ENCODE measurements around the gene C10orf71. TPM values are rescaled to one million over a fixed set of nuclear protein-coding genes. Genes with fewer than 3 reads are reported as not detected.
A peak's percentile ranks its signal among the peaks of the same experiment; 100 is the strongest.

C10orf71 gene
- polyA plus RNA-seq, 6 donors from 2014 or later: not detected

GRCh38 chr10:49264177-49264677 is 34.7 kb upstream of the C10orf71 start:
- ATAC-seq (ENCODE audit: low read depth in 2 of 2) (no peak), DNase-seq (no peak)
- Mint-ChIP-seq H3K27me3 (peaks cover 0 to 5% (median 0%) of the 10 kb centered on the region in 3 donors), H3K9me3 (peaks cover 9 to 45% (median 26%) of the 10 kb centered on the region in 7 donors), H3K27ac (no peak overlapping the region), H3K4me3 (no peak overlapping the region), H3K36me3 (peaks cover 18 to 33% of the 10 kb centered on the region in 2 donors), H3K4me1 (no peaks in the 10 kb centered on the region)

GRCh38 chr10:49265885-49266284 is 33.1 kb upstream of the C10orf71 start:
- Mint-ChIP-seq H3K4me3 (no peak overlapping the region), H3K27ac (no peak overlapping the region), H3K27me3 (peaks cover 5 to 9% (median 8%) of the 10 kb centered on the region in 3 donors), H3K36me3 (peaks cover 18 to 33% of the 10 kb centered on the region in 2 donors), H3K9me3 (peaks cover 9 to 45% (median 26%) of the 10 kb centered on the region in 7 donors), H3K4me1 (peaks cover 0 to 1% (median 0%) of the 10 kb centered on the region in 3 donors)
- no peak for DNase-seq
- ATAC-seq (ENCODE audit: low read depth in 2 of 2): no peak

GRCh38 chr10:49268185-49268584 is 30.8 kb upstream of the C10orf71 start:
- DNase-seq (no peak), ATAC-seq (ENCODE audit: low read depth in 2 of 2) (no peak)
- Mint-ChIP-seq H3K4me1 (peaks cover 14 to 17% (median 16%) of the 10 kb centered on the region in 3 donors), H3K9me3 (peaks cover 9 to 45% (median 26%) of the 10 kb centered on the region in 7 donors), H3K4me3 (no peak overlapping the region), H3K27ac (no peak overlapping the region), H3K36me3 (peaks cover 18 to 33% of the 10 kb centered on the region in 2 donors), H3K27me3 (peaks cover 5 to 8% (median 5%) of the 10 kb centered on the region in 3 donors)

- Mint-ChIP-seq H3K27ac (peak overlapping the region in 2 of 6 donors; percentile 69 to 80), H3K4me3 (no peak overlapping the region), H3K4me1 (peaks cover 18 to 21% (median 19%) of the 10 kb centered on the region in 3 donors)
Observed at GRCh38 chr10:49269523-49269922, 29.4 kb upstream of the C10orf71 start.

GRCh38 chr10:49270565-49270964 is 28.4 kb upstream of the C10orf71 start:
- Mint-ChIP-seq H3K36me3 (peaks cover 6 to 15% of the 10 kb centered on the region in 2 donors), H3K9me3 (peaks cover 4 to 25% (median 18%) of the 10 kb centered on the region in 7 donors), H3K4me3 (no peak overlapping the region), H3K27ac (peak overlapping the region in 2 of 6 donors; percentile 8 to 52), H3K4me1 (peaks cover 18 to 21% (median 19%) of the 10 kb centered on the region in 3 donors), H3K27me3 (peaks cover 5 to 8% (median 5%) of the 10 kb centered on the region in 3 donors)
- no peak for DNase-seq
- no peak for ATAC-seq (ENCODE audit: low read depth in 2 of 2)

More at GRCh38 chr10:49269523-49269922, 29.4 kb upstream of the C10orf71 start:
- Mint-ChIP-seq H3K36me3 (peaks cover 13 to 25% of the 10 kb centered on the region in 2 donors), H3K9me3 (peaks cover 9 to 35% (median 24%) of the 10 kb centered on the region in 7 donors), H3K27me3 (peaks cover 5 to 8% (median 5%) of the 10 kb centered on the region in 3 donors)
- no peak for DNase-seq
- no peak for ATAC-seq (ENCODE audit: low read depth in 2 of 2)

- Mint-ChIP-seq H3K9me3 (peaks cover 2 to 17% (median 11%) of the 10 kb centered on the region in 7 donors), H3K27me3 (peaks cover 5 to 8% (median 5%) of the 10 kb centered on the region in 3 donors), H3K27ac (no peak overlapping the region), H3K4me1 (peaks cover 18 to 21% (median 19%) of the 10 kb centered on the region in 3 donors), H3K4me3 (no peak overlapping the region), H3K36me3 (peaks cover 4 to 8% of the 10 kb centered on the region in 2 donors)
- no peak for DNase-seq
- no peak for ATAC-seq (ENCODE audit: low read depth in 2 of 2)
Observed at GRCh38 chr10:49271346-49271745, 27.6 kb upstream of the C10orf71 start.

GRCh38 chr10:49272251-49273081 is 26.5 kb upstream of the C10orf71 start:
- DNase-seq (peak; percentile 8), ATAC-seq (ENCODE audit: low read depth in 2 of 2) (peak; percentile 53 to 55)
- Mint-ChIP-seq H3K9me3 (peaks cover 0 to 8% (median 3%) of the 10 kb centered on the region in 7 donors), H3K4me3 (peak overlapping the region in 6 of 8 donors; percentile 37 to 81 (median 54)), H3K36me3 (peaks cover under 1 to 2% of the 10 kb centered on the region in 2 donors), H3K27ac (peak overlapping the region in 5 of 6 donors; percentile 21 to 90 (median 72)), H3K4me1 (peaks cover 18 to 21% (median 19%) of the 10 kb centered on the region in 3 donors), H3K27me3 (peaks cover 5 to 8% (median 5%) of the 10 kb centered on the region in 3 donors)

GRCh38 chr10:49273082-49273465 is 25.9 kb upstream of the C10orf71 start:
- DNase-seq (no peak), ATAC-seq (ENCODE audit: low read depth in 2 of 2) (peak in 1 of 2 donors; percentile 21)
- Mint-ChIP-seq H3K4me1 (peaks cover 18 to 21% (median 19%) of the 10 kb centered on the region in 3 donors), H3K36me3 (no peaks in the 10 kb centered on the region), H3K9me3 (peaks cover 0 to 2% (median 0%) of the 10 kb centered on the region in 7 donors), H3K27ac (peak overlapping the region in 3 of 6 donors; percentile 71 to 90 (median 72)), H3K4me3 (peak overlapping the region in 3 of 8 donors; percentile 50 to 66 (median 51)), H3K27me3 (peaks cover 5 to 8% (median 5%) of the 10 kb centered on the region in 3 donors)

GRCh38 chr10:49273626-49274025 is 25.3 kb upstream of the C10orf71 start:
- Mint-ChIP-seq H3K4me3 (peak overlapping the region in 1 of 8 donors; percentile 19), H3K4me1 (peaks cover 18 to 21% (median 19%) of the 10 kb centered on the region in 3 donors), H3K27ac (no peak overlapping the region), H3K9me3 (no peaks in the 10 kb centered on the region), H3K36me3 (no peaks in the 10 kb centered on the region), H3K27me3 (peaks cover 5 to 8% (median 5%) of the 10 kb centered on the region in 3 donors)
- ATAC-seq (ENCODE audit: low read depth in 2 of 2) (no peak), DNase-seq (no peak)

GRCh38 chr10:49274886-49275285 is 24.1 kb upstream of the C10orf71 start:
- ATAC-seq (ENCODE audit: low read depth in 2 of 2): no peak
- H3K9me3 Mint-ChIP-seq: no peaks in the 10 kb centered on the region
- H3K4me3 Mint-ChIP-seq: no peak overlapping the region
- H3K27me3 Mint-ChIP-seq: peaks cover 3 to 10% (median 6%) of the 10 kb centered on the region in 3 donors
- no peak for DNase-seq
- no peaks in the 10 kb centered on the region for H3K36me3 Mint-ChIP-seq
- peaks cover 18 to 21% (median 19%) of the 10 kb centered on the region in 3 donors for H3K4me1 Mint-ChIP-seq
- H3K27ac Mint-ChIP-seq: peak overlapping the region in 1 of 6 donors; percentile 36

- Mint-ChIP-seq H3K27me3 (peaks cover 0 to 7% (median 6%) of the 10 kb centered on the region in 3 donors), H3K9me3 (no peaks in the 10 kb centered on the region), H3K4me1 (peaks cover 17 to 21% (median 18%) of the 10 kb centered on the region in 3 donors), H3K36me3 (no peaks in the 10 kb centered on the region), H3K27ac (no peak overlapping the region), H3K4me3 (peak overlapping the region in 1 of 8 donors; percentile 42)
- DNase-seq (no peak), ATAC-seq (ENCODE audit: low read depth in 2 of 2) (no peak)
Observed at GRCh38 chr10:49275896-49276295, 23.1 kb upstream of the C10orf71 start.

- DNase-seq: no peak
- H3K9me3 Mint-ChIP-seq: no peaks in the 10 kb centered on the region
- no peaks in the 10 kb centered on the region for H3K36me3 Mint-ChIP-seq
- H3K4me3 Mint-ChIP-seq: no peak overlapping the region
- H3K27ac Mint-ChIP-seq: peak overlapping the region in 1 of 6 donors; percentile 38
- H3K4me1 Mint-ChIP-seq: peaks cover 16 to 20% (median 18%) of the 10 kb centered on the region in 3 donors
- ATAC-seq (ENCODE audit: low read depth in 2 of 2): no peak
- peaks cover 0 to 7% (median 5%) of the 10 kb centered on the region in 3 donors for H3K27me3 Mint-ChIP-seq
Observed at GRCh38 chr10:49276596-49276995, 22.4 kb upstream of the C10orf71 start.

GRCh38 chr10:49277973-49278372 is 21.0 kb upstream of the C10orf71 start:
- no peaks in the 10 kb centered on the region for H3K36me3 Mint-ChIP-seq
- peaks cover 5 to 7% (median 7%) of the 10 kb centered on the region in 3 donors for H3K27me3 Mint-ChIP-seq
- H3K4me3 Mint-ChIP-seq: no peak overlapping the region
- H3K27ac Mint-ChIP-seq: no peak overlapping the region
- no peak for DNase-seq
- ATAC-seq (ENCODE audit: low read depth in 2 of 2): no peak
- H3K4me1 Mint-ChIP-seq: peaks cover 3 to 7% (median 4%) of the 10 kb centered on the region in 3 donors
- no peaks in the 10 kb centered on the region for H3K9me3 Mint-ChIP-seq

All from naive B cell (primary cell).